HCT116 (cell line): ENCODE measurements around the gene RNASEH2B. TPM values are rescaled to one million over a fixed set of nuclear protein-coding genes. Genes with fewer than 3 reads are reported as not detected.

Experiments used
- ATAC-seq: fragments of 200-7000 bp; cut with Tn5 transposase; 2 replicates; pipeline ENCODE4 v1.9.1; 2020; ENCODE audit warnings: mild to moderate bottlenecking, moderate library complexity
- BruUV-seq: library from RNA; stranded (reverse); fragments of 400-500 nt; replicated peaks from 2 replicates; lab custom pipeline; 2021; lab: Mats Ljungman, UMichigan
- CTCF ChIA-PET: fragments of 300-600 bp; sonication (Branson Sonifier 250); formaldehyde crosslinking; loops from one replicate; lab custom pipeline; 2021; ENCODE audit warnings: antibody characterized with exemption; lab: Charles Lee
- POLR2A ChIA-PET: fragments of 300-600, 350-600 bp; sonication (Branson Sonifier 250); formaldehyde crosslinking; loops from one replicate; lab custom pipeline; 2021; ENCODE audit warnings: antibody characterized with exemption; lab: Charles Lee
- RAD21 ChIA-PET, 2 experiments: fragments of 300-600 bp; sonication (Branson Sonifier 250); formaldehyde crosslinking; loops; one replicate each; lab custom pipeline; 2023; ENCODE audit warnings: low total read pairs in 2 of 2; ENCODE audit not compliant: uncharacterized antibody in 2 of 2, unreplicated experiment in 2 of 2, low non-redundant PET in 1 of 2; lab: Charles Lee
- DNase-seq: peaks from one replicate; pipeline ENCODE4 v3.0.0-alpha.2; 2010; ENCODE audit warnings: low read depth, low spot score
- H2AFZ ChIP-seq: fragments of 200-600 bp; shearing (Covaris generic), sonication (generic); 2 replicates; pipeline ENCODE4 v1.6.1; 2017; ENCODE audit warnings: low read depth, mixed run types, mixed read lengths, antibody characterized with exemption, low read length; ENCODE audit not compliant: poor library complexity, severe bottlenecking
- H3K27ac ChIP-seq: 2 replicates; pipeline ENCODE4 v1.5.1; 2012; ENCODE audit warnings: low read depth, low read length
- H3K27me3 ChIP-seq: fragments of 200-600 bp; sonication (generic); 2 replicates; pipeline ENCODE4 v1.6.1; 2016; ENCODE audit warnings: mixed run types, low read length, mixed read lengths; ENCODE audit not compliant: insufficient read depth
- H3K36me3 ChIP-seq, 2 experiments: fragments of 200-500 bp in 1 of 2; fragments of 200-600 bp in 1 of 2; sonication (Bioruptor generic) in 1 of 2; sonication (generic) in 1 of 2; 2 replicates each; pipeline versions ENCODE4 v1.5.1 to v1.6.1; 2014 to 2016; ENCODE audit warnings: low read length in 2 of 2, inconsistent platforms in 1 of 2, mixed read lengths in 1 of 2, mixed run types in 1 of 2; ENCODE audit not compliant: insufficient read depth in 2 of 2, control insufficient read depth in 1 of 2
- H3K4me1 ChIP-seq, 2 experiments: fragments of 200-600 bp in 1 of 2; sonication (generic) in 1 of 2; 2 replicates each; pipeline versions ENCODE4 v1.5.1 to v1.6.1; 2012 to 2017; ENCODE audit warnings: low read length in 2 of 2, inconsistent platforms in 1 of 2, mild to moderate bottlenecking in 1 of 2, mixed read lengths in 1 of 2, mixed run types in 1 of 2, moderate library complexity in 1 of 2; ENCODE audit not compliant: insufficient read depth in 2 of 2, control insufficient read depth in 1 of 2
- H3K4me2 ChIP-seq: fragments of 200-600 bp; sonication (generic); 2 replicates; pipeline ENCODE4 v1.6.1; 2017; ENCODE audit warnings: mixed run types, low read length, mixed read lengths
- H3K4me3 ChIP-seq, 2 experiments: fragments of 200-600 bp in 1 of 2; sonication (generic) in 1 of 2; replicated peaks in 1 of 2; 2 replicates each; pipeline ENCODE4 v1.5.1; 2011 to 2016; ENCODE audit warnings: low read length in 2 of 2, control low read depth in 1 of 2, low read depth in 1 of 2, mild to moderate bottlenecking in 1 of 2, mixed read lengths in 1 of 2, mixed run types in 1 of 2
- H3K79me2 ChIP-seq: fragments of 200-600 bp; sonication (generic); 2 replicates; pipeline ENCODE4 v1.6.1; 2017; ENCODE audit warnings: mild to moderate bottlenecking, mixed run types, low read length, moderate library complexity, mixed read lengths; ENCODE audit not compliant: insufficient read depth
- H3K9ac ChIP-seq: fragments of 200-600 bp; sonication (generic); 2 replicates; pipeline ENCODE4 v1.6.1; 2016; ENCODE audit warnings: low read length, mixed read lengths
- H3K9me2 ChIP-seq: fragments of 200-600 bp; sonication (generic), shearing (Covaris generic); 2 replicates; pipeline ENCODE4 v1.6.1; 2017; ENCODE audit warnings: mixed run types, mild to moderate bottlenecking, moderate library complexity; ENCODE audit not compliant: insufficient read depth
- H3K9me3 ChIP-seq, 2 experiments: fragments of 200-500 bp in 1 of 2; fragments of 200-600 bp in 1 of 2; sonication (Bioruptor generic) in 1 of 2; sonication (generic) in 1 of 2; 2 replicates each; pipeline ENCODE4 v1.6.1; 2014 to 2017; ENCODE audit warnings: low read length in 2 of 2, mixed read lengths in 2 of 2, inconsistent platforms in 1 of 2, low read depth in 1 of 2, mild to moderate bottlenecking in 1 of 2, mixed run types in 1 of 2, moderate library complexity in 1 of 2; ENCODE audit not compliant: control insufficient read depth in 1 of 2, insufficient read depth in 1 of 2
- H4K20me1 ChIP-seq: fragments of 200-600 bp; sonication (generic), shearing (Covaris generic); 2 replicates; pipeline ENCODE4 v1.6.1; 2017; ENCODE audit warnings: mixed run types, mild to moderate bottlenecking, moderate library complexity; ENCODE audit not compliant: insufficient read depth
- CTCF ChIP-seq, 3 experiments: fragments of 200-600 bp in 1 of 3; sonication (generic) in 1 of 3; IDR thresholded peaks in 2 of 3; conservative IDR thresholded peaks in 1 of 3; 2 replicates each; pipeline ENCODE4 v1.5.1; 2012 to 2017; ENCODE audit warnings: low read depth in 2 of 3, low read length in 2 of 3, antibody characterized with exemption in 1 of 3, borderline replicate concordance in 1 of 3, control low read depth in 1 of 3, mild to moderate bottlenecking in 1 of 3, mixed read lengths in 1 of 3, mixed run types in 1 of 3, moderate library complexity in 1 of 3; ENCODE audit not compliant: insufficient read depth in 1 of 3
- EGR1 ChIP-seq: IDR thresholded peaks from 2 replicates; pipeline ENCODE4 v1.6.1; 2012; ENCODE audit warnings: low read depth
- ELF1 ChIP-seq: IDR thresholded peaks from 2 replicates; pipeline ENCODE4 v1.6.1; 2012; ENCODE audit warnings: low read depth, borderline replicate concordance
- JUND ChIP-seq: IDR thresholded peaks from 2 replicates; pipeline ENCODE4 v1.6.1; 2012
- POLR2A ChIP-seq: IDR thresholded peaks from 2 replicates; pipeline ENCODE4 v1.7.0; 2011; ENCODE audit warnings: borderline replicate concordance; ENCODE audit not compliant: insufficient read depth, insufficient read length; ENCODE audit errors: extremely low read depth
- SRF ChIP-seq: IDR thresholded peaks from 2 replicates; pipeline ENCODE4 v1.6.1; 2012; ENCODE audit warnings: low read depth
- ZNF274 ChIP-seq: fragments of 200-500 bp; sonication (Bioruptor generic); IDR thresholded peaks from 2 replicates; pipeline ENCODE4 v1.6.1; 2014; ENCODE audit warnings: mild to moderate bottlenecking, low read depth, low read length, inconsistent platforms
- intact Hi-C: fragments of 100-400 bp; cut with micrococcal nuclease; formaldehyde crosslinking; loops from 2 replicates; pipeline ENCODE4 v1.10.0; 2022
- total RNA-seq: library from RNA; stranded (reverse); gene quantifications from one replicate; pipeline ENCODE4 v1.2.1, GENCODE V29; 2021; ENCODE audit not compliant: unreplicated experiment
- TF ChIP-seq, protein P1 (sequence below): IDR thresholded peaks from 2 replicates; pipeline ENCODE4 v1.6.1; 2012; ENCODE audit warnings: low read depth
- TF ChIP-seq, protein P2 (sequence below): IDR thresholded peaks from 2 replicates; pipeline ENCODE4 v1.6.1; 2012
- TF ChIP-seq, protein P3 (sequence below): IDR thresholded peaks from 2 replicates; pipeline ENCODE4 v1.6.1; 2011; ENCODE audit warnings: mild to moderate bottlenecking, low read length, moderate library complexity; ENCODE audit not compliant: insufficient replicate concordance; ENCODE audit errors: extremely low read depth

The RNASEH2B gene
- total RNA-seq, 1 experiment from 2014 or later, result 41.3 TPM

DNA sequence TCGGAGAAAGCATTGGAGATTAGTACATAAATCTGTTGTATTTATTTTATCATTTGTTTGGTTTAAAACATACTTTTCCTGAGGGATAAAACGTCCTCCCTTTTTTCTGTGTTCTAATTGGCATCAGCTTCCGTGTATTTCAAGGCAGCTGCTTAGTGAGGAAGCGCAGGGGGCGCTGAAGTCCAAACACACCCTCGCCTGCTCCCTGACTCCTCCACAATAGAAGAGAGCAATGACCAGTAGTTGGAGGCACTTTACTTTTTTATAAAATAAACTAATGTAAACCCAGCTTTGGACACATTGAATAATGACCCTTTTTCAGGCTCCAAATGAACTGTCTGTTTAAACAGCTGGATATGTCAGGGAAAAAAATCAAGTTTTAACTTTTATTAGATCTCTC lies 79.9 kb downstream of the RNASEH2B start (continued):
- TF ChIP-seq, protein P1, sequence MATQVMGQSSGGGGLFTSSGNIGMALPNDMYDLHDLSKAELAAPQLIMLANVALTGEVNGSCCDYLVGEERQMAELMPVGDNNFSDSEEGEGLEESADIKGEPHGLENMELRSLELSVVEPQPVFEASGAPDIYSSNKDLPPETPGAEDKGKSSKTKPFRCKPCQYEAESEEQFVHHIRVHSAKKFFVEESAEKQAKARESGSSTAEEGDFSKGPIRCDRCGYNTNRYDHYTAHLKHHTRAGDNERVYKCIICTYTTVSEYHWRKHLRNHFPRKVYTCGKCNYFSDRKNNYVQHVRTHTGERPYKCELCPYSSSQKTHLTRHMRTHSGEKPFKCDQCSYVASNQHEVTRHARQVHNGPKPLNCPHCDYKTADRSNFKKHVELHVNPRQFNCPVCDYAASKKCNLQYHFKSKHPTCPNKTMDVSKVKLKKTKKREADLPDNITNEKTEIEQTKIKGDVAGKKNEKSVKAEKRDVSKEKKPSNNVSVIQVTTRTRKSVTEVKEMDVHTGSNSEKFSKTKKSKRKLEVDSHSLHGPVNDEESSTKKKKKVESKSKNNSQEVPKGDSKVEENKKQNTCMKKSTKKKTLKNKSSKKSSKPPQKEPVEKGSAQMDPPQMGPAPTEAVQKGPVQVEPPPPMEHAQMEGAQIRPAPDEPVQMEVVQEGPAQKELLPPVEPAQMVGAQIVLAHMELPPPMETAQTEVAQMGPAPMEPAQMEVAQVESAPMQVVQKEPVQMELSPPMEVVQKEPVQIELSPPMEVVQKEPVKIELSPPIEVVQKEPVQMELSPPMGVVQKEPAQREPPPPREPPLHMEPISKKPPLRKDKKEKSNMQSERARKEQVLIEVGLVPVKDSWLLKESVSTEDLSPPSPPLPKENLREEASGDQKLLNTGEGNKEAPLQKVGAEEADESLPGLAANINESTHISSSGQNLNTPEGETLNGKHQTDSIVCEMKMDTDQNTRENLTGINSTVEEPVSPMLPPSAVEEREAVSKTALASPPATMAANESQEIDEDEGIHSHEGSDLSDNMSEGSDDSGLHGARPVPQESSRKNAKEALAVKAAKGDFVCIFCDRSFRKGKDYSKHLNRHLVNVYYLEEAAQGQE, result no peak
- TF ChIP-seq ELF1, result no peak
- TF ChIP-seq CTCF (IDR thresholded peaks at IDR 0.05 in 2 of 3, conservative IDR thresholded peaks at IDR 0.05 in 1 of 3; ENCODE audit: borderline replicate concordance in 1 of 3, insufficient read depth in 1 of 3, low read depth in 2 of 3, low read length in 2 of 3), result peak in 2 of 3 experiments; percentile 9 to 24; a peak in 1 of 6 replicates

- Histone ChIP-seq H2AFZ (no peak overlapping the region), H3K9me2 (no peaks in the 10 kb centered on the region), H3K4me1 (no peaks in the 10 kb centered on the region), H3K27me3 (no peaks in the 10 kb centered on the region), H3K27ac (no peak overlapping the region), H3K9me3 (no peaks in the 10 kb centered on the region), H3K79me2 (no peaks in the 10 kb centered on the region), H3K4me2 (no peak overlapping the region), H3K9ac (no peak overlapping the region), H3K4me3 (no peak overlapping the region), H3K36me3 (no peaks in the 10 kb centered on the region), H4K20me1 (no peaks in the 10 kb centered on the region)
- ChIA-PET CTCF (no interaction called here), RAD21 (no interaction called here), POLR2A (no interaction called here)
- intact Hi-C loops, result no loop called here
- DNase-seq, result no peak
- BruUV-seq, result no TSS peak
- ATAC-seq, result no peak
- TF ChIP-seq, protein P2, sequence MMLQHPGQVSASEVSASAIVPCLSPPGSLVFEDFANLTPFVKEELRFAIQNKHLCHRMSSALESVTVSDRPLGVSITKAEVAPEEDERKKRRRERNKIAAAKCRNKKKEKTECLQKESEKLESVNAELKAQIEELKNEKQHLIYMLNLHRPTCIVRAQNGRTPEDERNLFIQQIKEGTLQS, result no peak
- no peak for TF ChIP-seq SRF
- TF ChIP-seq, protein P3, sequence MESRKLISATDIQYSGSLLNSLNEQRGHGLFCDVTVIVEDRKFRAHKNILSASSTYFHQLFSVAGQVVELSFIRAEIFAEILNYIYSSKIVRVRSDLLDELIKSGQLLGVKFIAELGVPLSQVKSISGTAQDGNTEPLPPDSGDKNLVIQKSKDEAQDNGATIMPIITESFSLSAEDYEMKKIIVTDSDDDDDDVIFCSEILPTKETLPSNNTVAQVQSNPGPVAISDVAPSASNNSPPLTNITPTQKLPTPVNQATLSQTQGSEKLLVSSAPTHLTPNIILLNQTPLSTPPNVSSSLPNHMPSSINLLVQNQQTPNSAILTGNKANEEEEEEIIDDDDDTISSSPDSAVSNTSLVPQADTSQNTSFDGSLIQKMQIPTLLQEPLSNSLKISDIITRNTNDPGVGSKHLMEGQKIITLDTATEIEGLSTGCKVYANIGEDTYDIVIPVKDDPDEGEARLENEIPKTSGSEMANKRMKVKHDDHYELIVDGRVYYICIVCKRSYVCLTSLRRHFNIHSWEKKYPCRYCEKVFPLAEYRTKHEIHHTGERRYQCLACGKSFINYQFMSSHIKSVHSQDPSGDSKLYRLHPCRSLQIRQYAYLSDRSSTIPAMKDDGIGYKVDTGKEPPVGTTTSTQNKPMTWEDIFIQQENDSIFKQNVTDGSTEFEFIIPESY, result no peak
- no peak for TF ChIP-seq POLR2A
- TF ChIP-seq JUND, result no peak
- TF ChIP-seq CTCF (IDR thresholded peaks at IDR 0.05 in 2 of 3, conservative IDR thresholded peaks at IDR 0.05 in 1 of 3; ENCODE audit: borderline replicate concordance in 1 of 3, insufficient read depth in 1 of 3, low read depth in 2 of 3, low read length in 2 of 3), result no peak
- no peak for TF ChIP-seq ZNF274
- TF ChIP-seq ELF1, result no peak
- no peak for TF ChIP-seq EGR1
Observed at GRCh38 chr13:50990065-50990817, 80.7 kb downstream of the RNASEH2B start.
